ENCODE data around the gene NF1.
"Not testable (repeated sequence)": the region's sequence is repeated elsewhere in the genome, so short reads cannot be mapped to it uniquely, and the experiment has no call there.

NF1 gene

GRCh38 chr17:31132977-31133376 lies 38.2 kb downstream of the NF1 start:
- DNase-seq (ENCODE audit: low spot score): no peak

GRCh38 chr17:31134576-31134975 lies 39.8 kb downstream of the NF1 start:
- no peak for DNase-seq (ENCODE audit: low spot score)

- DNase-seq (ENCODE audit: low spot score): no peak
Measured at GRCh38 chr17:31136319-31136718, 41.5 kb downstream of the NF1 start.

- DNase-seq (ENCODE audit: low spot score): no peak
Measured at GRCh38 chr17:31140111-31140510, 45.3 kb downstream of the NF1 start.

- DNase-seq (ENCODE audit: low spot score): no peak
Measured at GRCh38 chr17:31144428-31144827, 49.7 kb downstream of the NF1 start.

GRCh38 chr17:31144836-31145235 lies 50.1 kb downstream of the NF1 start:
- DNase-seq (ENCODE audit: low spot score): no peak

GRCh38 chr17:31147507-31148202 lies 52.9 kb downstream of the NF1 start:
- no peak for DNase-seq (ENCODE audit: low spot score)

DNA sequence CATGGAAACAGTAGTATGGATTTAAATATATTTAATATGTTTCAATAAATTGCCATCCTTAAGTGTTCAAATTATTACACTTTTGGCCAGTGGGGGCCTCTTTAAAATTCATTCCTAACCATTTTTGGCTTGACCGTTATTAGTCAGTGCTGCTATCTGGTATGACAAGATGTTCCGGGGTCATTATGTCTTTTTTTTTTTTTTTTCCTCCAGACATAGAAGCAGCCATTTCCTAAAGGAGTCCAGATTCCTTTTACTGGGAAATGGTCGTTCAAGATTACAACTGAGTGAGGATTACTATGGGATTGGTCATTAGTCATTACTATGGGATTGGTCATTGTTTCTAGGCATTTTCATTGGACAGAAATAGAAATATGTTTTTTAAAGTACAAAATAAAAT lies 53.4 kb downstream of the NF1 start:
- DNase-seq (ENCODE audit: low spot score): no peak

GRCh38 chr17:31152271-31152670 lies 57.5 kb downstream of the NF1 start:
- DNase-seq (ENCODE audit: low spot score): no peak

- no peak for DNase-seq (ENCODE audit: low spot score)
Measured at GRCh38 chr17:31155208-31155810, 60.5 kb downstream of the NF1 start.

DNA sequence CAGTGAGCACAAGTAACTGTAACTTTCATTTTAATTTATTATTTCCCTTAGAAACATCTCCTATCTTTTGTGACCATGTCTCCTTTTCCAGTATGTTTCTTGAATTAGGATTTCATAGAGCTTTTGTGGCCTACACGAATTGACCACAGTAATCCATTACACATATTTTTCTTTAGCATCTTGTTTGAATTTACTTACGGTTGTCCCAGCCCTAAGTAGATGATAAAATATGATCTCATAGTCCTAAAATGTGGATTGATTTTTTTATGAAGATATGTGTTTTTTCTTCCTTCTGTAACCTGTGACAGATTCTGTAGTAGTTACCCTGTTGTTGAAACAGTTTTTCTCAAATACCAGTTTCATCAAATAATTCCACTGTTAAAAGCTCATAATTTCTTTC lies 61.5 kb downstream of the NF1 start:
- peak; percentile 44 for DNase-seq (ENCODE audit: low spot score)

DNA sequence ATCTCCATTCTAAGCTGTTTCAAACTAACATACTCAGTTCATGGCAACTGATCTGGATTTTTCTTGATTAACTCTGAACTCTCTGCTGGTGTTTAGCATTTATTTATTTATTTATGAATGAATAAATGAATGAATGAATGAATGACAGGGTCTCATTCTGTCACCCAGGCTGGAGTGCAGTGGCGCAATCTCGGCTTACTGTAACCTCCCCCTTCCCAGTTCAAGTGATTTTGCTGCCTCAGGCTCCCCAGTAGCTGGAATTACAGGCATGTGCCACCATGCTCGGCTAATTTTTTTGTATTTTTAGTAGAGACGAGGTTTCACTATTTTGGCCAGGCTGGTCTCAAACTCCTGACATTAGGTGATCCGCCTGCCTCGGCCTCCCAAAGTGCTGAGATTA lies 62.1 kb downstream of the NF1 start:
- DNase-seq (ENCODE audit: low spot score): not testable (repeated sequence)

GRCh38 chr17:31158746-31159377 lies 64.1 kb downstream of the NF1 start:
- DNase-seq (ENCODE audit: low spot score): no peak

GRCh38 chr17:31163091-31163781 lies 68.5 kb downstream of the NF1 start:
- DNase-seq (ENCODE audit: low spot score): no peak

GRCh38 chr17:31167111-31167510 lies 72.3 kb downstream of the NF1 start:
- no peak for DNase-seq (ENCODE audit: low spot score)

DNA sequence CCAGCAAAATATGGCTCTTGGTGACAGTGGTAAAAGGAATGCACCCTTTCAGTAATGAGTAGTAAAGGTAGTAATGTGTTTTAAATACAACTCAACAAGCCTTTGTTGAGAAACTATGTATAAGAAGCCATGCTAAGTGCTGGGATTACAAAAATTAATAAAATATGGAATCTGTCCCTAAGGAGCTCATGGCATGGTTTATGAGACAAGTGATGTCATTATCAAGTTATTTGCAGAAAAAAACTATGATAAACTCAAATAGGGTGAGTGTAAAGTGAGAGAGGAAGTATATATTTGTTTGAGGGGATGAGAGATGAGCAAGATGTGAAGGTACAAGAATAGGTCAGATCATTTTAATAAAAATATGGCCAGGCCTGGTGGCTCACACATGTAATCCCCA lies 76.9 kb downstream of the NF1 start:
- DNase-seq (ENCODE audit: low spot score): no peak

DNA sequence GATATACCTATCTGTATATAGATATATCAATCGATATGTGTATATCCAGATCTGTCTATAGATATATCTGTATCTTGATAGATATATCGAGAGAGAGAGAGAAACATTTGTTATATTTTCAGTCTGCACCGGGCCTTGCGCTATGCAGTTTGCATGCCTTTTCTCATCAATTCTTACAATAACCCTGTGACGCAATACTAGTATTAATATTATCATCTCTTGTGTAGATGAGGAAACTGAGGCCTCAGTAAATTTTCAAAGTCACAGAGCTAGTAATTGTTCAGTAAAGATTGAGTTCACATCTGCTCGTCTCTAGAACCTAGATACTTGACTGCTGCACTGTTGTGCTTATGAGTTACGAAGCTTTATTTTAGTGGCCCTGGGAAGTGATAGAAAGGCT lies 77.6 kb downstream of the NF1 start:
- DNase-seq (ENCODE audit: low spot score): no peak

DNA sequence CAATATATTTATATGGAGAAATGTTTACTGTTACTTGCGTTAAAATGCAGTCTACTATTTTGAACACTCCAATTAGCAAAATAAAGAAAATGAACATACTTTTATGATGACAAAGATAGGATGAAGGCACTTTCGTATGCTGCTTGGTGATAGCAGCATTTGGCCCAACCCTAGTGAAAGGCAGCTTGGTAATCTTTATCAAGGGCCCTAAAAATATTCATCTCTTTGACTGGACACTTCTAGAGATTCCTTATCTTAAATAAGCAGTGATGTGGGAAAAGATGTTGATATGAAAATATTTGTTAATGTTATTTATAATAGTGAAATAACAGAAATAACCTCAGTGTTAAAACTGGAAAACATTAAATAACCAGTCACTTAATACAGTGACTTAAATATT lies 79.4 kb downstream of the NF1 start:
- no peak for DNase-seq (ENCODE audit: low spot score)

DNA sequence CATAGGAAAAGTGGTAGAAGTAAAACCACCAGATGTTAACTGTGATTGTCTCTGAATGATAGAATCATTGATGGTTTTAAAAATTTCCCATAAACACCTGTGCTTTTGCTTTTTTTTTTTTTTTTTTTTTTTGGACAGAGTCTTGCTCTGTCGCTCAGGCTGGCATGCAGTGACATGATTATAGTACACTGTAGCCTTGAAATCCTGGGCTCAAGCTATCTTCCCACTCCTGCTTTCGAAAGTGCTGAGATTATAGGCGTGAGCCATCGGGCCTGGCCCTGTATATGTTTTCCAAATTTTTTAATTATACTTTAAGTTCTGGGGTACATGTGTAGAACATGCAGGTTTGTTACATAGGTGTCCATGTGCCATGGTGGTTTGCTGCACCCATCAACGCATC lies 80.5 kb downstream of the NF1 start:
- no peak for DNase-seq (ENCODE audit: low spot score)

DNA sequence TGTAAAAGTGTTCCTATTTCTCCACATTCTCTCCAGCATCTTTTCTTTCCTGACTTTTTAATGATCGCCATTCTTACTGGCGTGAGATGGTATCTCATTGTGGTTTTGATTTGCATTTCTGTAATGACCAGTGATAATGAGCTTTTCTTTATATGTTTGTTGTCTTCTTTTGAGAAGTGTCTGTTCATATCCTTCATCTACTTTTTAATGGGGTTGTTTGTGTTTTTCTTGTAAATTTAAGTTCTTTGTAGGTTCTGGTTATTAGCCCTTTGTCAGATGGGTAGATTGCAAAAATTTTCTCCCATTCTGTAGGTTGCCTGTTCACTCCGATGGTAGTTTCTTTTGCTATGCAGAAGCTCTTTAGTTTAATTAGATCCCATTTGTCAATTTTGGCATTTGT lies 81.4 kb downstream of the NF1 start:
- DNase-seq (ENCODE audit: low spot score): not testable (repeated sequence)

GRCh38 chr17:31178951-31179350 lies 84.2 kb downstream of the NF1 start:
- not testable (repeated sequence) for DNase-seq (ENCODE audit: low spot score)

GRCh38 chr17:31195305-31195704 lies 100.5 kb downstream of the NF1 start:
- no peak for DNase-seq (ENCODE audit: low spot score)

- no peak for DNase-seq (ENCODE audit: low spot score)
Measured at GRCh38 chr17:31198026-31198425, 103.2 kb downstream of the NF1 start.

Data from AG20443 (cell line).